GM21786 (cell line): ENCODE results near the gene RASSF8.

Experiments
- ATAC-seq: cut with Tn5 transposase; IDR thresholded peaks from one replicate; pipeline ENCODE4 v1.9.1; 2021; ENCODE audit not compliant: unreplicated experiment

RASSF8 gene

DNA sequence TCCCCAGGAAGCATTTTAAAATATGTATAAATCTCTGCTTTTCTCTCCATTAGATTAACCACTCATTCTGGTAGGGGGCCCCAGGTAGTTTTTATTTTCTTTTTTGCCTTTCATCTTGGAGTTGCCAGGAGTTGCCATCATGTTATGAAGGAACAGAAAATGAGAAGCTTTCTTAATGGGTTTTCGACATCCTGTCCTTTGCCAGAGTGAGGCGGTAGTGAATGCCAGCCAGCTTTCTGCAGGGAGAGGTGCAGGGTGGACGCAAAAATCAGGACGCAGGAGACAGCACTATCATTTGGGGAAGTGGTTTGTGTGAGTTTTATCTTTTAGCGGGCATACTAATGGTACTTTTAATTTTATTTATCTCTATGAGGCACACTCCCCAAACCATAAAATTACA is 1.7 kb downstream of the RASSF8 start:
- ATAC-seq, result no peak

DNA sequence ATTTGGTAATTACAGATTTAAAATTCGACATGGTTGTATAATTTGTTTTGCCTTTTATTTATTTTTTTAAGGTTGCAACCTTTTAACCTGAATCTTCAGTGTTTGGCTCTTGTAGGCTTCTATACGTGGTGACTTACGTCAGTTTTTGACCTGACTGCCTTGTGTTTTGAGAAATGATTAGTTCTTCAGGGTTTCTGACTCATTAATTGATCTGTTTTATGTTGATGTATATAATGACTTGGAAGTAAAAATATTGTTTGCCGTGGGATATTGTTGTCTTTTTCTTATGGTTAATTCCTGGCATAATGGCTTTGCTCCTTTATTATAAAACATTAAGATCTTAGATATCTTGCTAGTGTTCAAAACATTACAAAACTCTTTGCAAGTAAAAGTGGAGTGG is 2.5 kb downstream of the RASSF8 start:
- ATAC-seq, result no peak

DNA sequence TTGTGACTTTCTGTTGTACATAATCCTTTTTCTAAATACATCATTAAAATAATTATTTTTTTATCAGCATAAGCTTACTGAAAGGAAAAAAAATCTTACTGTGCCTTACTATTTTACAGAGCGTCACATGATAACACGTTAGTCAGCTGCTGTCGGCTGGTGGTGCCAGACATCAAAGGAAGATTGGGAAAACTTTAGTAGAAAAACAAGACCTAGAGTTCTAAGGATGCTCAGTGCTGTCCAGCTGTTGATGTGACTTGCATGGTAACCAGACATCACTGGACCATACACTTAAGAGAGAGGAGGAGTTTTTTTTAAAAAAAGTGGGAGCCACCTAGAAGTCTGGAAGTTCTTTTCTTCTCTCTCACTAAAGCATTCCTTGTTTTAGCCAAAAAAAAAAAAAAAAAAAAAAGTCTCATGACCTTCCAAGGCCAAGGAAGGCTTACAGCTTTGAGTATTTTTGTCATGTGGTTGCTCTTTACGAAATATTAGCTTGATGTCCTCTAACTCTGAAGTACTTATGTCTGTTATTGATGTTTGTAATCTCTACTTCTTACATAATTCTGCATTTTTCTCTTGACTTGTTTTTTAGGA is 4.5 kb downstream of the RASSF8 start:
- no peak for ATAC-seq

GRCh38 chr12:25965682-25966081 is 7.2 kb downstream of the RASSF8 start:
- no peak for ATAC-seq

- ATAC-seq, result no peak
Observed at GRCh38 chr12:25970082-25970481, 11.6 kb downstream of the RASSF8 start.

GRCh38 chr12:25970916-25971653 is 12.6 kb downstream of the RASSF8 start:
- no peak for ATAC-seq

- ATAC-seq, result no peak
Observed at GRCh38 chr12:25971654-25972041, 13.2 kb downstream of the RASSF8 start.

DNA sequence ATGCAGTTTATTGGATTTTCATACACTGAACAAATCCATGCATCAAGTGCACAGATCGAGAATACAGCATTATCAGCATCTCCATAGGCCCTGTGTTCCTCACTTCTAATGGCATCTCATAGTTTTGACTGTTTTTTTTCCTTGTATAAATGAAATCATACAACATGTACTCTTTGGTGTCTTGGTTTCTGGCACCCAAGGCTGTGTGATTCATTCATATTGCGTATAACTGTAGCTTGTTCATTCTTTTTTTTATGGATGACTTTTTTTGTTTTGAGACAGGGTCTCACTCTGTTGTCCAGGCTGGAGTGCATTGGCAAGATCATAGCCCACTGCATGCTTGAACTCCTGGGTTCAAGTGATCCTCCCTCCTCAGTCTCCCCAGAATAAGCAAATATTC is 14.3 kb downstream of the RASSF8 start:
- no peak for ATAC-seq

- no peak for ATAC-seq
Observed at GRCh38 chr12:25975179-25975578, 16.7 kb downstream of the RASSF8 start.

GRCh38 chr12:25975682-25976081 is 17.2 kb downstream of the RASSF8 start:
- ATAC-seq, result no peak

DNA sequence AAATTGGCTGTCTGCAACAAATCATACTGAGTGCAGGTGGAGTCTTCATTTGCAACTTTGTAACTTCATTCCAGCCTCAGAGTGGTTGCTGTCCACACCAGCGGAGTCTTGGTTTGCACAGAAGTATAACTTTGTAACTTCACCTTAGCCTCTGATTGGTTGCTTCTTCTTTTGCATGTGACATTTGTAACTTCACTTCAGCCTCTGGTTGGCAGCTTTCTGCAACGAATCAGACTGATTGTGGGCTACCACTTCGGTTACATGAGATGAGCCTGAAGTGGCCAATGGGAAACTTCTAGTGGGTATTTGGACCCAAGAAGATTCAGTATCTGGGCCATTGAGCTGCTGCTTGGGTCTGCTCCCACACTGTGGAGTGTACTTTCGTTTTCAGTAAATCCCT is 17.8 kb downstream of the RASSF8 start:
- ATAC-seq, result no peak

- ATAC-seq, result no peak
Observed at GRCh38 chr12:25977047-25977446, 18.6 kb downstream of the RASSF8 start.

GRCh38 chr12:25979059-25979458 is 20.6 kb downstream of the RASSF8 start:
- no peak for ATAC-seq

DNA sequence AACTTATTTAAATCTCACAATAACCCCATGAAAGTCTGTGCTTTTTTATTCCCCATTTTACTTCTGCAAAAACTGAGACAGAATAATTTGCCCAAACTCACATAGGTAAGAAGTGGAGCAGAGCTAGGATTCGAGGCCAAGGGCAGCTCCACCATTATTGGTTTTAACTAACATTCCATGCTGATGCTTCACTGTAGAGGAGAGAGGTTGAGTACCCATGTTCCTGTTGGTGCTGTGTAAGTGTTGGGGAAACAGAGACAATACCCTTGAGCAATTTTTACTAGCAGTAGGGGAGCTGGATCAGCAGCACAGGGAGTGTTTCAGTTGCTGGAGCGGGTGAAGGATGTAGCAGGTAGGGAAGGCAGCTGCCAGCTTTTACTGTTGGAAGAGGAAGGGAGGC is 21.1 kb downstream of the RASSF8 start:
- no peak for ATAC-seq

GRCh38 chr12:25980035-25980434 is 21.6 kb downstream of the RASSF8 start:
- no peak for ATAC-seq

GRCh38 chr12:25981597-25981996 is 23.1 kb downstream of the RASSF8 start:
- ATAC-seq, result no peak

GRCh38 chr12:25982416-25982815 is 23.9 kb downstream of the RASSF8 start:
- ATAC-seq, result no peak

DNA sequence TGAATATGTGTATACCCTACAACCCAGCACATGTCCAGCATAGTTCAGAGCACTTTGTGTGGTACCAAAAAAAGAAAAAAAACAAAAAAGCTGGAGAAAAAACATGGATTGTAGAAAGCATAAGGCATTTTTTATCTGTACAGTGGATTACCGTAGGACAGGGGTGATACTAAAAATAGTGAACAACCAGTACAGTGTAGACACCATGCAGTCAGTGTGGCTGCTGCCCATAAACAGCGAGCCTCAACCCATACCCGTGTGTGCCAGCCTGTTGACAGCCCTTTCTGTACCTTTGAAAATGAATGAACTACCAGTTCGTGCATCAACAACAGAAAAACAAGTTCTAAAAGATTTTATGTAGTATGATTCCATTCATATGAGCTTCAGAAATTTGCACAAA is 25.1 kb downstream of the RASSF8 start:
- no peak for ATAC-seq

- ATAC-seq, result no peak
Observed at GRCh38 chr12:25984759-25985158, 26.3 kb downstream of the RASSF8 start.

- no peak for ATAC-seq
Observed at GRCh38 chr12:25985316-25986175, 27.1 kb downstream of the RASSF8 start.

DNA sequence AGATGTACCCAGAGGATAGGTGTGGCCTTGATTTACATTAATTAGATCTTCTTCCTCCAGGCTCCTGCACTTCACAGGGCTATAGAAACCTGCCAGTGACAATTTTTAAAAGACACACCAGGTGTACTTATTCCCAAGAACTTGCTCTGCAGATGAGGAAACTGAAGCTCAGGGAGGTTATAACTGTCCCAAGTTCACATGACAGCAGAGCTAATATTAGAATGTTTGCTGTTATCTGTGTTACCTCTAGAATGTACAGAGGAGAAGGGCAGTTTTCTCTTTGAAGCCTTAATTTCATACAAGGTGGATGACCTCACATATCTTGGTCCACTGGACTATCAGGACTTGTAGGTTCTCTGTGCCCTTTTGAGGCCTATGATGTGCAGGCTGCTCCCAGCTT is 27.7 kb downstream of the RASSF8 start:
- ATAC-seq, result no peak

DNA sequence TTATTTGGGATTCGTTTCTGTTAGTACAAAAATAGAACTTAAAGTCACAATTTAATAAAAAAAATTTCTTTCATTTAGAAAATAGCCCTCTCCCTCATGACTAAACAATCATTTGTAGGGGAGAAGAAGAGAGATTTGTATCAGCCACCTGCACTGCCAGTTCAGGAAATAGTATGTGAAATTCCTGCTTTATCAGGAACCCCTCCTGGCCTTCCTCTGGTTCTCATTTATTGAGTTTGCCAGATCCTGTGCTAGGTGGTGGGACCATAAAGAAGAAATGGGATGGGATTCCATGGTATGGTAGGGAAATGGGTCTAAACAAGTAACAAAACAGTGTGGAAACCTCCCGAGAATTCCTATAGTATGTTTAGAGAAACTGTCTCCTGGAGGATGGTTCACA is 30.0 kb downstream of the RASSF8 start:
- ATAC-seq, result no peak
